ENCODE results near the gene TBC1D3B. TPM values are rescaled to one million over a fixed set of nuclear protein-coding genes. Genes with fewer than 3 reads are reported as not detected.

Gene TBC1D3B
- total RNA-seq, 1 donor from 2014 or later: 27.1 TPM

- H3K36me3 Mint-ChIP-seq (ENCODE audit: insufficient read depth): no peaks in the 10 kb centered on the region
- H3K27ac Mint-ChIP-seq: no peak overlapping the region
- H3K4me1 Mint-ChIP-seq (ENCODE audit: low read depth): peaks cover 11% of the 10 kb centered on the region
- no peak for TF ChIP-seq CTCF (IDR thresholded peaks at IDR 0.05; ENCODE audit: unreplicated experiment)
- DNase-seq (ENCODE audit: low spot score, unreplicated experiment): no peak
- H3K9me3 Mint-ChIP-seq (ENCODE audit: low read depth): no peaks in the 10 kb centered on the region
- H3K4me3 Mint-ChIP-seq (ENCODE audit: low read depth): no peak overlapping the region
- H3K27me3 Mint-ChIP-seq: peaks cover 6% of the 10 kb centered on the region
Measured at GRCh38 chr17:36131421-36131820, 45.0 kb downstream of the TBC1D3B start.

GRCh38 chr17:36130346-36130745 is 46.1 kb downstream of the TBC1D3B start:
- H3K27ac Mint-ChIP-seq: no peak overlapping the region
- H3K4me3 Mint-ChIP-seq (ENCODE audit: low read depth): no peak overlapping the region
- H3K9me3 Mint-ChIP-seq (ENCODE audit: low read depth): no peaks in the 10 kb centered on the region

GRCh38 chr17:36129616-36130015 is 46.8 kb downstream of the TBC1D3B start:
- H3K4me3 Mint-ChIP-seq (ENCODE audit: low read depth): no peak overlapping the region
- H3K27ac Mint-ChIP-seq: no peak overlapping the region
- H3K9me3 Mint-ChIP-seq (ENCODE audit: low read depth): no peaks in the 10 kb centered on the region
- TF ChIP-seq CTCF (IDR thresholded peaks at IDR 0.05; ENCODE audit: unreplicated experiment): no peak
- no peak for DNase-seq (ENCODE audit: low spot score, unreplicated experiment)
- H3K36me3 Mint-ChIP-seq (ENCODE audit: insufficient read depth): no peaks in the 10 kb centered on the region
- H3K27me3 Mint-ChIP-seq: peaks cover 6% of the 10 kb centered on the region
- peaks cover 4% of the 10 kb centered on the region for H3K4me1 Mint-ChIP-seq (ENCODE audit: low read depth)

More at GRCh38 chr17:36130346-36130745, 46.1 kb downstream of the TBC1D3B start:
- H3K4me1 Mint-ChIP-seq (ENCODE audit: low read depth): peaks cover 4% of the 10 kb centered on the region
- no peaks in the 10 kb centered on the region for H3K36me3 Mint-ChIP-seq (ENCODE audit: insufficient read depth)
- DNase-seq (ENCODE audit: low spot score, unreplicated experiment): no peak
- peaks cover 6% of the 10 kb centered on the region for H3K27me3 Mint-ChIP-seq
- no peak for TF ChIP-seq CTCF (IDR thresholded peaks at IDR 0.05; ENCODE audit: unreplicated experiment)

- Mint-ChIP-seq H3K27ac (no peak overlapping the region), H3K9me3 (ENCODE audit: low read depth) (no peaks in the 10 kb centered on the region), H3K4me1 (ENCODE audit: low read depth) (peaks cover 4% of the 10 kb centered on the region), H3K36me3 (ENCODE audit: insufficient read depth) (no peaks in the 10 kb centered on the region), H3K4me3 (ENCODE audit: low read depth) (no peak overlapping the region), H3K27me3 (peaks cover 6% of the 10 kb centered on the region)
- no peak for DNase-seq (ENCODE audit: low spot score, unreplicated experiment)
- no peak for TF ChIP-seq CTCF (IDR thresholded peaks at IDR 0.05; ENCODE audit: unreplicated experiment)
Measured at GRCh38 chr17:36128411-36128978, 47.9 kb downstream of the TBC1D3B start.

GRCh38 chr17:36127911-36128310 is 48.5 kb downstream of the TBC1D3B start:
- Mint-ChIP-seq H3K9me3 (ENCODE audit: low read depth) (no peaks in the 10 kb centered on the region), H3K36me3 (ENCODE audit: insufficient read depth) (no peaks in the 10 kb centered on the region), H3K27me3 (peaks cover 6% of the 10 kb centered on the region), H3K4me1 (ENCODE audit: low read depth) (peaks cover 4% of the 10 kb centered on the region), H3K27ac (no peak overlapping the region), H3K4me3 (ENCODE audit: low read depth) (no peak overlapping the region)
- DNase-seq (ENCODE audit: low spot score, unreplicated experiment): no peak
- TF ChIP-seq CTCF (IDR thresholded peaks at IDR 0.05; ENCODE audit: unreplicated experiment): no peak
